ENCODE results near the gene PFN3. TPM values are rescaled to one million over a fixed set of nuclear protein-coding genes. Genes with fewer than 3 reads are reported as not detected.
A peak's percentile ranks its signal among the peaks of the same experiment; 100 is the strongest.

PFN3 gene, protein sequence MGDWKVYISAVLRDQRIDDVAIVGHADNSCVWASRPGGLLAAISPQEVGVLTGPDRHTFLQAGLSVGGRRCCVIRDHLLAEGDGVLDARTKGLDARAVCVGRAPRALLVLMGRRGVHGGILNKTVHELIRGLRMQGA
- total RNA-seq: not detected

DNA sequence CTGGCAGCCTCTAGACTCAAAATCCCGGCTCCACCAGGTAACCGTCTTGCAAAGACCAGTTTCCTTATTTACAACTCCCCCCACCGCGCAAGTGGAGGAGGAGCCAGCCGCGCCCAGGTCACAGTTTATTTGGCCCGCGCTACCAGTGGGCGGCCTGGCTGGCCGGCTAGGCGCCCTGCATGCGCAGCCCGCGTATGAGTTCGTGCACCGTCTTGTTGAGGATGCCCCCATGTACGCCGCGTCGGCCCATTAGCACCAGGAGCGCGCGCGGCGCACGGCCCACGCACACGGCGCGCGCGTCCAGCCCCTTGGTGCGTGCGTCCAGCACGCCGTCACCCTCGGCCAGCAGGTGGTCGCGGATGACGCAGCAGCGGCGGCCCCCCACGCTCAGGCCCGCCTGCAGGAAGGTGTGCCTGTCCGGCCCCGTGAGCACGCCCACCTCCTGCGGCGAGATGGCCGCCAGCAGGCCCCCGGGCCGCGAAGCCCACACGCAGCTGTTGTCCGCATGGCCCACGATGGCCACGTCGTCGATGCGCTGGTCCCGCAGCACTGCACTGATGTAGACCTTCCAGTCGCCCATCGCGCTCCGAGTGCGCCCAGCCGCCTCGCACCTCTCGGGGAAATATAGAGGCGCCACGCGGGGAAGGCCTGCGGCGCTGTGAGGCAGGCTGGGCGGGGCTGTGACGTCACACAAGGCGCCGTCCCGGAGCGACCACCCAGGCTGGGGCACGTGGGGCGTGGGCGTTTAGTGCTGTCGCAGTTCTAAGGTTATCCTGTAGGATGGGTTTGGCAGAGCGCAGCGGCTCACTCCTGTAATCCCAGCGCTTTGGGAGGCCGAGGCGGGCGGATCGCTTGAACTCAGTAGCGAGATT is at the start of gene PFN3:
Gene PFN3 (minus strand): TSS at position 665 of the 872 bp plus-strand sequence. CDS start 85 bp downstream, at position 580.
- TF ChIP-seq POLR2A (IDR thresholded peaks at IDR 0.05) (no peak), EP300 (IDR thresholded peaks at IDR 0.05) (no peak), POLR2AphosphoS5 (IDR thresholded peaks at IDR 0.05) (no peak)
- TF ChIP-seq, protein P1, sequence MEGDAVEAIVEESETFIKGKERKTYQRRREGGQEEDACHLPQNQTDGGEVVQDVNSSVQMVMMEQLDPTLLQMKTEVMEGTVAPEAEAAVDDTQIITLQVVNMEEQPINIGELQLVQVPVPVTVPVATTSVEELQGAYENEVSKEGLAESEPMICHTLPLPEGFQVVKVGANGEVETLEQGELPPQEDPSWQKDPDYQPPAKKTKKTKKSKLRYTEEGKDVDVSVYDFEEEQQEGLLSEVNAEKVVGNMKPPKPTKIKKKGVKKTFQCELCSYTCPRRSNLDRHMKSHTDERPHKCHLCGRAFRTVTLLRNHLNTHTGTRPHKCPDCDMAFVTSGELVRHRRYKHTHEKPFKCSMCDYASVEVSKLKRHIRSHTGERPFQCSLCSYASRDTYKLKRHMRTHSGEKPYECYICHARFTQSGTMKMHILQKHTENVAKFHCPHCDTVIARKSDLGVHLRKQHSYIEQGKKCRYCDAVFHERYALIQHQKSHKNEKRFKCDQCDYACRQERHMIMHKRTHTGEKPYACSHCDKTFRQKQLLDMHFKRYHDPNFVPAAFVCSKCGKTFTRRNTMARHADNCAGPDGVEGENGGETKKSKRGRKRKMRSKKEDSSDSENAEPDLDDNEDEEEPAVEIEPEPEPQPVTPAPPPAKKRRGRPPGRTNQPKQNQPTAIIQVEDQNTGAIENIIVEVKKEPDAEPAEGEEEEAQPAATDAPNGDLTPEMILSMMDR (IDR thresholded peaks at IDR 0.05): no peak
- H3K9me3 ChIP-seq: no peaks in the 10 kb centered on the region
- no peak within 1 kb of the TSS for H3K27ac ChIP-seq
- ATAC-seq: no peak
- 7 to 40% methylated on average over 5 to 6 of the region's 92 CpGs for WGBS, 2 donors (ENCODE audit: low coverage in 1 of 2)
- H3K4me1 ChIP-seq: peaks cover 0 to 43% (median 36%) of the 10 kb centered on the region in 3 donors
- H3K27me3 ChIP-seq: peaks cover 100% of the 10 kb centered on the region
- no peaks in the 10 kb centered on the region for H3K36me3 ChIP-seq
- H3K4me3 ChIP-seq: no peak within 1 kb of the TSS

DNA sequence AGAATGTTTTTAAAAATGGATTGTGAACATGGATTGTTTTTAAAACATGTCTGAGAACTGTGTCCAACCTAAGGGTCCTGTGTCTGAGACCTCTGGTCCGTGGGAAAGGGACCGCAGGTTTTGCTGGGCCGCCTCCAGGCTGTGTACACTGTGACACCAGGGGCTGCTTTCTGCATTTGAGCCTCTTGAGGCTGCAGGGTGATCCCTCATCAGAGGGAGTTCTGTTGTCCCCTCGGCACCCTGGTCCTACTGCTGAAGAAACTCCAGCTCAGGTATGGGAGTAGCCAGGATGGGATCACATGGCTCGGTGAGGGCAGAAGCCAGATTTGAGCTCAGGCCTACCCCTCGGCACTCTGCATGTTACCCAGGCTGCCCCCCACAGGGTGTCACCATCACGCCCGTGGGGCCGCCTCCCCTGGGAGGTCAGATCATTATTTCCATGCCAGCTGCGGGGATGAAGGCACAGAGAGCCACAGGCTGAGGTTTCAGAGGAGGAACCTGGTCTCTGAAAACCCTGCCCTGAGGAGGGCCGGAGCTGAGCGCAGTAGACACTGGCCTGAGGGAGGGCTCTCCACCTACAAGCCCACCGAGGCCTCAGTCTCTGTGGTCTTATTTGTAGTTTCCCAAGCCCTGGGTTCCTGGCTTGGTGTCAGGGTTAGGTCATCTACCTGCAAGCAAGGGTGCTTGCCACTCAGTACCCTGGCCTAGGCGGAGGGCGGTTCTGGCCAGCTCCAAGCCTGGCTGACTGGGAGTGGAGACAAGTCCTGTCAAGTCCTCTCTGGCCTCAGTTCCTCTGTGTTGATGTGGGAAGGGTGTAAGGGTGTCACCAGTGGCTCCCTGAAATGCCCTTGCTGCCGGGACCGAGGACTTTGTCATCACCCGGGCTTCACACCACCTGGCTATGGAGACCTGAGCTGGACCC is 48.9 kb upstream of the PFN3 start:
- H3K4me1 ChIP-seq: peaks cover 0 to 38% (median 26%) of the 10 kb centered on the region in 3 donors
- no peaks in the 10 kb centered on the region for H3K36me3 ChIP-seq
- H3K4me3 ChIP-seq: no peak overlapping the region
- no peak overlapping the region for H3K27ac ChIP-seq
- TF ChIP-seq POLR2A (IDR thresholded peaks at IDR 0.05): no peak
- no peak for TF ChIP-seq POLR2AphosphoS5 (IDR thresholded peaks at IDR 0.05)
- TF ChIP-seq, protein P1 (IDR thresholded peaks at IDR 0.05): no peak
- no peak for TF ChIP-seq EP300 (IDR thresholded peaks at IDR 0.05)
- H3K9me3 ChIP-seq: no peaks in the 10 kb centered on the region
- no peak for ATAC-seq
- peaks cover 74% of the 10 kb centered on the region for H3K27me3 ChIP-seq
- 100% methylated on average over 1 to 3 of the region's 18 CpGs for WGBS, 2 donors (ENCODE audit: low coverage in 1 of 2)

DNA sequence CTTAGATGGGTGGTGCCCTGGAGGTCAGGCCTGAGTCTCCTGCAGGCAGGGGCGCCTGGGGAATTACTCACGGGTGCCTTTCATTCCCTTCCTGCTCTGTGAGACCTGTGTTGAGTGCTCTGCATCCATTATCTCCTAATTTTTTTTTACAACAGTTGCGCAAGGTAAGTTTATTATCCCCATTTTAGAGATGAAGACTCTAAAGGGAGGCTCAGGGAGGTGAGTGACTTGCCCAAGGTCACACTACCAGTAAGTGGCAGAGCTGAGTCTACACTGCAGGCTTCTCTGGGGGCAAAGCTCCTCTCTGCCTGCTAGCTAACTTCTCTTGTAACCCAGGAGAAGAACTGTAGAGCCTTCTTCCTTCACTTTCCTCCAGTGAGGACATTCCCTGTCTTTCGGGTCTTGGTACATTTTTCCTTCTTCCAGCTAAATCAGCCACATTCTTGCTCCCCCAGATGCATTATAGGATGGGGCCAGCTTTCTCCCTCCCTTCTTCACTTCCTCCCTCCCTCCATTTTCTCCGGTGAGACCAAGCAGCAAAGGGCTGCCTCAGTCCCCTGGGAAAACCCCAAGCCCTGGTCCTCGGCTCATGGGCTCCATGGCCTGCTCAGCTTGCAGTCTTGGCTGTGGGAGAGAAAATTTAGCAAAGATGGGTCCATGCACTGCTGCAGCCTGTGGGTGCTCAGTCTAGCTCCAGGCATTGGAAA is 47.9 kb upstream of the PFN3 start:
- Histone ChIP-seq H3K27ac (no peak overlapping the region), H3K36me3 (no peaks in the 10 kb centered on the region), H3K9me3 (no peaks in the 10 kb centered on the region), H3K4me3 (no peak overlapping the region), H3K27me3 (peaks cover 73% of the 10 kb centered on the region), H3K4me1 (peaks cover 0 to 28% (median 18%) of the 10 kb centered on the region in 3 donors)
- TF ChIP-seq, protein P1 (IDR thresholded peaks at IDR 0.05): no peak
- TF ChIP-seq POLR2A (IDR thresholded peaks at IDR 0.05): no peak
- no peak for TF ChIP-seq EP300 (IDR thresholded peaks at IDR 0.05)
- TF ChIP-seq POLR2AphosphoS5 (IDR thresholded peaks at IDR 0.05): peak; percentile 2
- no peak for ATAC-seq
- WGBS, 2 donors (ENCODE audit: low coverage in 1 of 2): 72 to 100% methylated on average over 3 of the region's 6 CpGs

DNA sequence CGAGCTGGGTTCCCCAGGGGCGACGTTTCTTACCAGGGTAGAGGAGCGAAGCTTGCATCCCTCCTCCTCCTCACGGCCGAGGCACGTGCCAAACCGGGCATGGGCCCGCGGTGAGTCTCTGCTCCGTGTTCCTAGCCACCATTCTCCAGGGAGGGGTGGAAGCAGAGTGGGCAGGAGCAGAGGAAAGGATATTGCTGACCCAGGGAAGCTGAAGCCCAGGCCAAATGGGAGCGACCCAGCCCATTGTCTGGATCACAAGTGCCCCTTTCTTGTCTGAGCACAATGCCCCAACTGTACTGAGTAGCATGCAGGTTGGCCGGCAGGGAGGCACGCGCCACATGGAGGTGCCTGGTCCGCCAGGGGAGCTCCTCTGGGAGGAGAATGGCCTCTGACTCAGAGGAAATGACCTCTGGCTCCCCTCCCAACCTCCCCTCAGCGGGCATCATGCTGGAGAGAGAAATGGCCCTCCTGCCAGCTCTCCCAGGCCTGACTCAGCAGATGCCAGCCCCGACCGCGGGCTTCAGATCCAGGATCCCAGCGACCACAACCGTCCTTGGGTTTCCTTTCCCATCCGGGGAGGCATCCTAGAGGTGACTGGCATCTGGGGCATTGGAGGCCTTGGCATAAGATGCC is 47.3 kb upstream of the PFN3 start:
- Histone ChIP-seq H3K36me3 (no peaks in the 10 kb centered on the region), H3K4me3 (peak overlapping the region in 1 of 2 donors; percentile 65), H3K27me3 (peaks cover 66% of the 10 kb centered on the region), H3K4me1 (peaks cover 0 to 26% (median 18%) of the 10 kb centered on the region in 3 donors), H3K27ac (peak overlapping the region in 1 of 4 donors; percentile 55), H3K9me3 (no peaks in the 10 kb centered on the region)
- ATAC-seq: peak; percentile 27
- no peak for TF ChIP-seq POLR2AphosphoS5 (IDR thresholded peaks at IDR 0.05)
- TF ChIP-seq, protein P1 (IDR thresholded peaks at IDR 0.05): no peak
- no peak for TF ChIP-seq POLR2A (IDR thresholded peaks at IDR 0.05)
- no peak for TF ChIP-seq EP300 (IDR thresholded peaks at IDR 0.05)
- no CpG with 5 or more reads among the region's 23 CpGs for WGBS, 2 donors (ENCODE audit: low coverage in 1 of 2)

Data from gastroesophageal sphincter (tissue), 4 donors.